Endometrial microvascular endothelial cells (primary cell): ENCODE measurements around the gene NUP93. TPM values are rescaled to one million over a fixed set of nuclear protein-coding genes. Genes with fewer than 3 reads are reported as not detected.
"Not testable (repeated sequence)": the region's sequence is repeated elsewhere in the genome, so short reads cannot be mapped to it uniquely, and the experiment has no call there.

ENCODE experiments used
- in situ Hi-C: cut with HindIII; loops from 2 replicates; pipeline ENCODE4 v1.10.0; 2017; ENCODE audit warnings: low sequenced_read_pairs, low pct_unique_long_range_greater_than_20kb; ENCODE audit errors: inconsistent ontology term
- total RNA-seq: library from RNA; depleted of rRNA; stranded (reverse); fragments of >200 nt; gene quantifications from one replicate; pipeline ENCODE4 v1.2.3, GENCODE V29; 2015; ENCODE audit errors: inconsistent ontology term

Gene NUP93
- total RNA-seq, 1 donor from 2014 or later, result 99.0 TPM

- in situ Hi-C loops, result no loop called here
Observed at GRCh38 chr16:56738221-56738620, 8.3 kb downstream of the NUP93 start.

GRCh38 chr16:56739378-56739777 lies 9.4 kb downstream of the NUP93 start:
- in situ Hi-C loops, result not testable (repeated sequence)

- in situ Hi-C loops, result no loop called here
Observed at GRCh38 chr16:56741399-56741798, 11.5 kb downstream of the NUP93 start.

- in situ Hi-C loops, result no loop called here
Observed at GRCh38 chr16:56742030-56742984, 12.4 kb downstream of the NUP93 start.

GRCh38 chr16:56743840-56744239 lies 13.9 kb downstream of the NUP93 start:
- in situ Hi-C loops, result no loop called here

GRCh38 chr16:56744996-56745640 lies 15.2 kb downstream of the NUP93 start:
- in situ Hi-C loops, result no loop called here

GRCh38 chr16:56747486-56748045 lies 17.6 kb downstream of the NUP93 start:
- in situ Hi-C loops, result no loop called here

- in situ Hi-C loops, result no loop called here
Observed at GRCh38 chr16:56748191-56748590, 18.3 kb downstream of the NUP93 start.

GRCh38 chr16:56748826-56749225 lies 18.9 kb downstream of the NUP93 start:
- in situ Hi-C loops, result no loop called here

GRCh38 chr16:56749672-56750491 lies 20.0 kb downstream of the NUP93 start:
- in situ Hi-C loops, result no loop called here

- in situ Hi-C loops, result no loop called here
Observed at GRCh38 chr16:56753410-56753809, 23.5 kb downstream of the NUP93 start.

- in situ Hi-C loops, result no loop called here
Observed at GRCh38 chr16:56755038-56755437, 25.1 kb downstream of the NUP93 start.

- in situ Hi-C loops, result no loop called here
Observed at GRCh38 chr16:56758432-56758831, 28.5 kb downstream of the NUP93 start.

GRCh38 chr16:56758930-56759329 lies 29.0 kb downstream of the NUP93 start:
- in situ Hi-C loops, result no loop called here

- in situ Hi-C loops, result no loop called here
Observed at GRCh38 chr16:56763291-56763916, 33.5 kb downstream of the NUP93 start.

- in situ Hi-C loops, result no loop called here
Observed at GRCh38 chr16:56764835-56765234, 34.9 kb downstream of the NUP93 start.

- in situ Hi-C loops, result no loop called here
Observed at GRCh38 chr16:56765949-56766348, 36.0 kb downstream of the NUP93 start.

- in situ Hi-C loops, result no loop called here
Observed at GRCh38 chr16:56767024-56767423, 37.1 kb downstream of the NUP93 start.

- in situ Hi-C loops, result no loop called here
Observed at GRCh38 chr16:56769677-56770076, 39.7 kb downstream of the NUP93 start.
